DMS 273 treated with DMSO at 0.1 percent for 48 hours (cell line): ENCODE measurements around the gene ST6GALNAC2.
"Not testable (repeated sequence)": the region's sequence is repeated elsewhere in the genome, so short reads cannot be mapped to it uniquely, and the experiment has no call there.

Experiments
- DNase-seq: peaks from one replicate; lab custom pipeline; 2025; lab: John Stamatoyannopoulos, UW

The ST6GALNAC2 gene

GRCh38 chr17:76540381-76541300 is 45.0 kb downstream of the ST6GALNAC2 start:
- peak; percentile 98 for DNase-seq

GRCh38 chr17:76539631-76540271 is 45.9 kb downstream of the ST6GALNAC2 start, which contains the start of gene PRCD:
PRCD (plus strand) TSS chr17:76540044; CDS start chr17:76540142, 98 bp downstream.
- no peak for DNase-seq

GRCh38 chr17:76538941-76539570 is 46.6 kb downstream of the ST6GALNAC2 start:
- DNase-seq, result no peak

- no peak for DNase-seq
These were observed 47.3 kb downstream of the ST6GALNAC2 start for GRCh38 chr17:76538281-76538931.

- DNase-seq, result no peak
These were observed 47.9 kb downstream of the ST6GALNAC2 start, which contains the start of gene CYGB for GRCh38 chr17:76537578-76538280. CYGB (minus strand) TSS chr17:76537709; CDS start chr17:76537542, 167 bp downstream.

GRCh38 chr17:76537288-76537577 is 48.4 kb downstream of the ST6GALNAC2 start:
- DNase-seq, result no peak

GRCh38 chr17:76536511-76537287 is 49.0 kb downstream of the ST6GALNAC2 start:
- no peak for DNase-seq

GRCh38 chr17:76535788-76536510 is 49.7 kb downstream of the ST6GALNAC2 start:
- no peak for DNase-seq

GRCh38 chr17:76534831-76535732 is 50.6 kb downstream of the ST6GALNAC2 start:
- no peak for DNase-seq

GRCh38 chr17:76533640-76534359 is 51.9 kb downstream of the ST6GALNAC2 start:
- not testable (repeated sequence) for DNase-seq

- DNase-seq, result no peak
These were observed 53.5 kb downstream of the ST6GALNAC2 start for GRCh38 chr17:76532072-76532651.

- no peak for DNase-seq
These were observed 54.1 kb downstream of the ST6GALNAC2 start for GRCh38 chr17:76531486-76532038.

- no peak for DNase-seq
These were observed 54.7 kb downstream of the ST6GALNAC2 start for GRCh38 chr17:76530811-76531485.

GRCh38 chr17:76530095-76530723 is 55.5 kb downstream of the ST6GALNAC2 start:
- no peak for DNase-seq

GRCh38 chr17:76529224-76530094 is 56.2 kb downstream of the ST6GALNAC2 start:
- DNase-seq, result peak; percentile 31
